Caco-2 (cell line): ENCODE data around the gene RPL9. TPM values are rescaled to one million over a fixed set of nuclear protein-coding genes. Genes with fewer than 3 reads are reported as not detected.

ENCODE experiments used
- BruUV-seq: library from RNA; stranded (reverse); fragments of 400-500 nt; replicated peaks from 2 replicates; lab custom pipeline; 2021; lab: Mats Ljungman, UMichigan
- CTCF ChIA-PET: fragments of 300-600 bp; sonication (Branson Sonifier 250); formaldehyde crosslinking; loops from one replicate; lab custom pipeline; 2022; ENCODE audit warnings: antibody characterized with exemption; lab: Charles Lee
- POLR2A ChIA-PET: fragments of 300-600 bp; sonication (Branson Sonifier 250); formaldehyde crosslinking; loops from one replicate; lab custom pipeline; 2022; ENCODE audit warnings: antibody characterized with exemption; lab: Charles Lee
- DNase-seq, 2 experiments: peaks; one replicate each; pipeline versions ENCODE4 v3.0.0 to v3.0.0-alpha.2; 2020 to 2022
- H3K27me3 ChIP-seq: replicated peaks from 2 replicates; pipeline ENCODE4 v1.6.0; 2011; ENCODE audit warnings: low read length; ENCODE audit not compliant: control insufficient read depth, insufficient read depth
- H3K36me3 ChIP-seq: 2 replicates; pipeline ENCODE4 v1.5.1; 2011; ENCODE audit warnings: low read length; ENCODE audit not compliant: control insufficient read depth, insufficient read depth
- H3K4me1 ChIP-seq: fragments of 250-450 bp; sonication (Bioruptor Pico); 2 replicates; pipeline ENCODE4 v1.5.1; 2020; ENCODE audit warnings: mild to moderate bottlenecking
- H3K4me3 ChIP-seq: 2 replicates; pipeline ENCODE4 v1.5.1; 2011; ENCODE audit warnings: low read depth, mild to moderate bottlenecking, control low read depth, low read length
- H3K9me3 ChIP-seq: fragments of 250-450 bp; sonication (Bioruptor Pico); 2 replicates; pipeline ENCODE4 v1.5.1; 2020; ENCODE audit warnings: mild to moderate bottlenecking, moderate library complexity
- H3K27ac Mint-ChIP-seq: one replicate; pipeline ENCODE4 v1.8.0; 2022; ENCODE audit warnings: mixed read lengths; ENCODE audit not compliant: unreplicated experiment
- H3K27me3 Mint-ChIP-seq: one replicate; pipeline ENCODE4 v1.8.0; 2022; ENCODE audit warnings: mixed read lengths; ENCODE audit not compliant: insufficient read depth, unreplicated experiment
- H3K36me3 Mint-ChIP-seq: one replicate; pipeline ENCODE4 v1.8.0; 2022; ENCODE audit warnings: mild to moderate bottlenecking, mixed read lengths; ENCODE audit not compliant: insufficient read depth, unreplicated experiment
- H3K4me1 Mint-ChIP-seq: one replicate; pipeline ENCODE4 v1.8.0; 2022; ENCODE audit warnings: low read depth, mixed read lengths; ENCODE audit not compliant: unreplicated experiment
- H3K4me3 Mint-ChIP-seq: one replicate; pipeline ENCODE4 v1.8.0; 2022; ENCODE audit warnings: mild to moderate bottlenecking, moderate library complexity, mixed read lengths; ENCODE audit not compliant: unreplicated experiment
- H3K9me3 Mint-ChIP-seq: one replicate; pipeline ENCODE4 v1.8.0; 2022; ENCODE audit warnings: mixed read lengths; ENCODE audit not compliant: unreplicated experiment
- CTCF ChIP-seq, 2 experiments: fragments of 200-600 bp in 1 of 2; IDR thresholded peaks; 1 replicate in 1 of 2; 2 replicates in 1 of 2; pipeline versions ENCODE4 v1.5.1 to v1.8.0; 2011 to 2022; ENCODE audit warnings: antibody characterized with exemption in 1 of 2, control low read depth in 1 of 2, inconsistent platforms in 1 of 2, low read depth in 1 of 2, low read length in 1 of 2, mild to moderate bottlenecking in 1 of 2, moderate library complexity in 1 of 2; ENCODE audit not compliant: insufficient read depth in 1 of 2, severe bottlenecking in 1 of 2, unreplicated experiment in 1 of 2
- intact Hi-C: fragments of 100-400 bp; cut with micrococcal nuclease; formaldehyde crosslinking; loops from one replicate; pipeline ENCODE4 v1.10.0; 2022; ENCODE audit not compliant: unreplicated experiment
- total RNA-seq: library from RNA; stranded (reverse); gene quantifications from 2 replicates; pipeline ENCODE4 v1.2.3, GENCODE V29; 2022

The RPL9 gene
- total RNA-seq, 1 experiment from 2014 or later = 976 TPM

- intact Hi-C loops = no loop called here
- peaks cover 4% of the 10 kb centered on the region; the same call in 1 of the 2 replicates for H3K4me1 ChIP-seq
- Mint-ChIP-seq H3K36me3 (no peaks in the 10 kb centered on the region), H3K27me3 (no peaks in the 10 kb centered on the region), H3K27ac (no peak overlapping the region), H3K4me1 (no peaks in the 10 kb centered on the region), H3K9me3 (no peaks in the 10 kb centered on the region), H3K4me3 (no peak overlapping the region)
- H3K36me3 ChIP-seq = no peaks in the 10 kb centered on the region
- no TSS peak for BruUV-seq
- no peak overlapping the region for H3K4me3 ChIP-seq
- no peaks in the 10 kb centered on the region for H3K9me3 ChIP-seq
- H3K27me3 ChIP-seq = no peaks in the 10 kb centered on the region
- TF ChIP-seq CTCF (IDR thresholded peaks at IDR 0.05; ENCODE audit: insufficient read depth in 1 of 2, low read depth in 1 of 2, low read length in 1 of 2, severe bottlenecking in 1 of 2, unreplicated experiment in 1 of 2) = peak; percentile 44 to 54
- POLR2A ChIA-PET = no interaction called here
- no peak for DNase-seq
- CTCF ChIA-PET = interaction anchor here (0.6 to 2.2 kb wide), 7 partner anchors 8 to 329 kb away, joined by 3 to 10 read pairs (median 3); partner anchors contain the start of gene RFC1
Observed at GRCh38 chr4:39435659-39436563, 22.8 kb downstream of the RPL9 start.

GRCh38 chr4:39433878-39434492 is 24.7 kb downstream of the RPL9 start:
- no peak for DNase-seq
- Histone ChIP-seq H3K9me3 (no peaks in the 10 kb centered on the region), H3K4me1 (peaks cover 16% of the 10 kb centered on the region), H3K27me3 (no peaks in the 10 kb centered on the region), H3K36me3 (no peaks in the 10 kb centered on the region), H3K4me3 (no peak overlapping the region)
- no peaks in the 10 kb centered on the region for H3K9me3 Mint-ChIP-seq
- intact Hi-C loops = no loop called here
- CTCF ChIA-PET = no interaction called here
- no TSS peak for BruUV-seq
- H3K27ac Mint-ChIP-seq = no peak overlapping the region
- no peak for TF ChIP-seq CTCF (IDR thresholded peaks at IDR 0.05; ENCODE audit: insufficient read depth in 1 of 2, low read depth in 1 of 2, low read length in 1 of 2, severe bottlenecking in 1 of 2, unreplicated experiment in 1 of 2)
- peaks cover 13% of the 10 kb centered on the region for H3K4me1 Mint-ChIP-seq
- no peaks in the 10 kb centered on the region for H3K27me3 Mint-ChIP-seq
- POLR2A ChIA-PET = no interaction called here
- H3K4me3 Mint-ChIP-seq = no peak overlapping the region
- peaks cover 5% of the 10 kb centered on the region for H3K36me3 Mint-ChIP-seq
